T-helper 22 cell (primary cell): ENCODE measurements around the gene ABHD16A.

Experiments
- DNase-seq: peaks from one replicate; pipeline ENCODE4 v3.0.0-alpha.2; 2020; ENCODE audit warnings: low read depth

ABHD16A gene

GRCh38 chr6:31639449-31639861 is 63.7 kb downstream of the ABHD16A start:
- DNase-seq: no peak

GRCh38 chr6:31639043-31639442 is 64.1 kb downstream of the ABHD16A start:
- no peak for DNase-seq
